ENCODE results near the gene DSP. TPM values are rescaled to one million over a fixed set of nuclear protein-coding genes. Genes with fewer than 3 reads are reported as not detected.

The DSP gene
- total RNA-seq, 2 experiments from 2014 or later = 0.06 TPM; not detected in 1

DNA sequence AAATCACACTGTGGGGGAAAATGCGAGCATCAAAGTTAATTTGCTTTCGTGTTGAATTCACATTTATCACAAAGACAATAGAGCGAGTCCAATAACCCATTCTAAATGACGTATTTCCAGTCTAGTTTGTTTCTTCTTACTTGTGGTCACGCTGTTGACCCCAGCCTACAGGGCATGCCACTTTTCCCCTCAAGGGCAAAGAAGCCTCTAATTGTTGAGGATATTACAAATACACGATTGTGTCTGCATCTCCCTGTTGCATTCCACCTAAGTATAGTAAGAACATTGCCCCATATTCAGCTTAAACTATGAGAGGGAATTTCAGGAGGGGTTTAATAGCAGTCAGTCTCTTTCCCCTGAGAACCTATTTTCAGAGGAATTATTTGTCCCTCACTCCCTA lies 37.4 kb upstream of the DSP start:
- ChIA-PET POLR2A (interaction anchor here (0.6 kb wide), 2 partner anchors 29 to 329 kb away, joined by 3 to 4 read pairs; no protein-coding TSS in a partner anchor), CTCF (ENCODE audit: unreplicated experiment) (no interaction called here)
- Histone ChIP-seq H3K4me2 (ENCODE audit: low read length) (no peak overlapping the region), H3K9me3 (ENCODE audit: low read length) (no peaks in the 10 kb centered on the region), H3K9me2 (ENCODE audit: insufficient read depth, low read length) (no peaks in the 10 kb centered on the region), H3K36me3 (ENCODE audit: insufficient read depth, low read length) (no peaks in the 10 kb centered on the region), H4K20me1 (ENCODE audit: insufficient read depth, low read length) (no peaks in the 10 kb centered on the region), H3K4me1 (ENCODE audit: insufficient read depth, low read length, poor library complexity, severe bottlenecking) (no peaks in the 10 kb centered on the region), H3K27ac (ENCODE audit: low read depth, low read length, poor library complexity, severe bottlenecking) (no peak overlapping the region), H2AFZ (ENCODE audit: low read length) (no peak overlapping the region), H3K4me3 (ENCODE audit: low read depth, low read length, poor library complexity, severe bottlenecking) (no peak overlapping the region), H3K79me2 (ENCODE audit: insufficient read depth, low read depth, low read length) (no peaks in the 10 kb centered on the region)
- no peak for DNase-seq (ENCODE audit: low spot score)
- TF ChIP-seq CTCF (conservative IDR thresholded peaks at IDR 0.05; ENCODE audit: low read length) (no peak), EZH2phosphoT487 (IDR thresholded peaks at IDR 0.05; ENCODE audit: borderline replicate concordance, low read depth, low read length) (no peak)
- BruUV-seq (replicated peaks) = no TSS peak
- intact Hi-C loops (cut with micrococcal nuclease; ENCODE audit: unreplicated experiment) = no loop called here

- Histone ChIP-seq H3K9me3 (ENCODE audit: low read length) (no peaks in the 10 kb centered on the region), H3K27ac (ENCODE audit: low read depth, low read length, poor library complexity, severe bottlenecking) (no peak overlapping the region), H2AFZ (ENCODE audit: low read length) (no peak overlapping the region), H3K4me3 (ENCODE audit: low read depth, low read length, poor library complexity, severe bottlenecking) (no peak overlapping the region), H3K4me1 (ENCODE audit: insufficient read depth, low read length, poor library complexity, severe bottlenecking) (no peaks in the 10 kb centered on the region), H3K79me2 (ENCODE audit: insufficient read depth, low read depth, low read length) (no peaks in the 10 kb centered on the region), H3K36me3 (ENCODE audit: insufficient read depth, low read length) (no peaks in the 10 kb centered on the region), H3K9me2 (ENCODE audit: insufficient read depth, low read length) (no peaks in the 10 kb centered on the region), H3K4me2 (ENCODE audit: low read length) (no peak overlapping the region), H4K20me1 (ENCODE audit: insufficient read depth, low read length) (no peaks in the 10 kb centered on the region)
- no peak for TF ChIP-seq CTCF (conservative IDR thresholded peaks at IDR 0.05; ENCODE audit: low read length)
- no peak for TF ChIP-seq EZH2phosphoT487 (IDR thresholded peaks at IDR 0.05; ENCODE audit: borderline replicate concordance, low read depth, low read length)
- no TSS peak for BruUV-seq (replicated peaks)
- CTCF ChIA-PET (ENCODE audit: unreplicated experiment) = no interaction called here
- intact Hi-C loops (cut with micrococcal nuclease; ENCODE audit: unreplicated experiment) = no loop called here
- DNase-seq (ENCODE audit: low spot score) = no peak
- POLR2A ChIA-PET = interaction anchor here (0.5 to 0.7 kb wide), 2 partner anchors 38 to 69 kb away, joined by 3 to 4 read pairs; no protein-coding TSS in a partner anchor
Measured at GRCh38 chr6:7505189-7505699, 36.2 kb upstream of the DSP start.

- no peak overlapping the region for H3K27ac ChIP-seq (ENCODE audit: low read depth, low read length, poor library complexity, severe bottlenecking)
- CTCF ChIA-PET (ENCODE audit: unreplicated experiment) = no interaction called here
- intact Hi-C loops (cut with micrococcal nuclease; ENCODE audit: unreplicated experiment) = no loop called here
- H3K4me3 ChIP-seq (ENCODE audit: low read depth, low read length, poor library complexity, severe bottlenecking) = no peak overlapping the region
- TF ChIP-seq CTCF (conservative IDR thresholded peaks at IDR 0.05; ENCODE audit: low read length) (no peak), EZH2phosphoT487 (IDR thresholded peaks at IDR 0.05; ENCODE audit: borderline replicate concordance, low read depth, low read length) (no peak)
- H3K4me1 ChIP-seq (ENCODE audit: insufficient read depth, low read length, poor library complexity, severe bottlenecking) = no peaks in the 10 kb centered on the region
- no peaks in the 10 kb centered on the region for H3K79me2 ChIP-seq (ENCODE audit: insufficient read depth, low read depth, low read length)
- H3K9me2 ChIP-seq (ENCODE audit: insufficient read depth, low read length) = no peaks in the 10 kb centered on the region
- no peak for DNase-seq (ENCODE audit: low spot score)
- H3K4me2 ChIP-seq (ENCODE audit: low read length) = no peak overlapping the region
- H4K20me1 ChIP-seq (ENCODE audit: insufficient read depth, low read length) = no peaks in the 10 kb centered on the region
- H2AFZ ChIP-seq (ENCODE audit: low read length) = no peak overlapping the region
- H3K9me3 ChIP-seq (ENCODE audit: low read length) = no peaks in the 10 kb centered on the region
- no peaks in the 10 kb centered on the region for H3K36me3 ChIP-seq (ENCODE audit: insufficient read depth, low read length)
- POLR2A ChIA-PET = interaction anchor here (0.7 kb wide), 2 partner anchors 698 to 1100 kb away, joined by 5 to 11 read pairs; no protein-coding TSS in a partner anchor
- BruUV-seq (replicated peaks) = no TSS peak
Measured at GRCh38 chr6:7507600-7507999, 33.9 kb upstream of the DSP start.

Data from OCI-LY7 (cell line).